ENCODE measurements around the gene UBE2J1. TPM values are rescaled to one million over a fixed set of nuclear protein-coding genes. Genes with fewer than 3 reads are reported as not detected.

Gene UBE2J1
- total RNA-seq, 1 donor from 2014 or later = 13.1 TPM

DNA sequence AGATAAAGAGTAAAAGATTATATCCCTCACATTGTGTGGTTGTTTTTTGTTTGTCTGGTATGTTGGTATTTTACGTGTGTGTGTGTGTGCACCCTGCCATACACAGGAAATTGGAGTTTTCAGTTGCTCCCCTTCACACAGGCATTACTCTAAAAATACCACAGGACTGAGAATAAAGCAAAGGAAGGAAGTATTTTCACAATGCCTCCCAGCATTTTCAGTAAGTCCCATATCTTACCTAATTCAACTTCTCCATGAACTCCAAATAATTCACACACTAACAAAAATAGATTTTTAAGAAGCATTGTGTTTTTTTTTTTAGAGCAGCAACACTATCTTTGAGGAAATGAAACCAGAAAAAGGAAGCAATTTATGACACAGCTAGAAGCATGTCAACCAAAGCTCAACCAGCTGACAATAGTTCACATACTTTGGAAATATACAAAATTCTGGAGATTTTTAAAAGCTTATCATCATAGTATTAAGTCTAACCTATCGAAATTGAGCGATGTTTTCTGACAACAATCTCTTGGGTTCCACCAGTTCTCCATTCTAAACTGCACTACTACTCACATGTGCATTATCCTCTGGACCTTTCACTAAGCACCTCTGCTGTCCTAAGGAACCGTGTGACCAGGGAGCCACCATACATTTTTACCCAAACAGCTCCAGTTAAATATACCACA lies 2.1 kb downstream of the UBE2J1 start:
- Histone ChIP-seq H3K27me3 (ENCODE audit: low read depth) (no peaks in the 10 kb centered on the region), H3K9me3 (replicated peaks) (no peaks in the 10 kb centered on the region), H3K4me1 (peaks cover 69% of the 10 kb centered on the region), H3K4me3 (peak overlapping the region; percentile 96), H3K27ac (replicated peaks) (peak overlapping the region; percentile 99), H3K36me3 (peaks cover 4% of the 10 kb centered on the region)
- TF ChIP-seq, protein P1, sequence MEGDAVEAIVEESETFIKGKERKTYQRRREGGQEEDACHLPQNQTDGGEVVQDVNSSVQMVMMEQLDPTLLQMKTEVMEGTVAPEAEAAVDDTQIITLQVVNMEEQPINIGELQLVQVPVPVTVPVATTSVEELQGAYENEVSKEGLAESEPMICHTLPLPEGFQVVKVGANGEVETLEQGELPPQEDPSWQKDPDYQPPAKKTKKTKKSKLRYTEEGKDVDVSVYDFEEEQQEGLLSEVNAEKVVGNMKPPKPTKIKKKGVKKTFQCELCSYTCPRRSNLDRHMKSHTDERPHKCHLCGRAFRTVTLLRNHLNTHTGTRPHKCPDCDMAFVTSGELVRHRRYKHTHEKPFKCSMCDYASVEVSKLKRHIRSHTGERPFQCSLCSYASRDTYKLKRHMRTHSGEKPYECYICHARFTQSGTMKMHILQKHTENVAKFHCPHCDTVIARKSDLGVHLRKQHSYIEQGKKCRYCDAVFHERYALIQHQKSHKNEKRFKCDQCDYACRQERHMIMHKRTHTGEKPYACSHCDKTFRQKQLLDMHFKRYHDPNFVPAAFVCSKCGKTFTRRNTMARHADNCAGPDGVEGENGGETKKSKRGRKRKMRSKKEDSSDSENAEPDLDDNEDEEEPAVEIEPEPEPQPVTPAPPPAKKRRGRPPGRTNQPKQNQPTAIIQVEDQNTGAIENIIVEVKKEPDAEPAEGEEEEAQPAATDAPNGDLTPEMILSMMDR (IDR thresholded peaks at IDR 0.05; ENCODE audit: borderline replicate concordance) = no peak
- DNase-seq = no peak
- intact Hi-C loops (cut with micrococcal nuclease) = no loop called here

DNA sequence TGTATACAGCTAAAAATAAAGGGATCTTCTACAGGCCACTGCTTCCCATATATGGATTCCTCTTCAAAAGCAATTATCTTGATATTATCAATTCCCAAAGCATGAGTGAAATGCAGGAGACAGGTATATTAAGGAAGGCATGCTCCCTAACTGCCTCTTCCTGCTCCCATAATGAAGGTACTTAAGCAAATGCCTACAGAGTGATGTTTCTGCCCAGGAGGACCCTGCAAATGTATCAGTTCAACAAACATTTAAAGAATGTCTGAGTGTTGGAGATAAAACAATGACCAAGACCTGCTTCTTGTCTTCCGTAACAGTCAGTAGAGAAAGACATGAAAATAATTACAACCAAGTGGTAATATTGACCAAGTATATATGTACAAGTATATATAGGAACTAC lies 4.2 kb downstream of the UBE2J1 start:
- Histone ChIP-seq H3K27ac (replicated peaks) (peak overlapping the region; percentile 99), H3K4me1 (peaks cover 84% of the 10 kb centered on the region), H3K9me3 (replicated peaks) (no peaks in the 10 kb centered on the region), H3K27me3 (ENCODE audit: low read depth) (no peaks in the 10 kb centered on the region), H3K36me3 (peaks cover 4% of the 10 kb centered on the region), H3K4me3 (no peak overlapping the region)
- TF ChIP-seq, protein P1 (IDR thresholded peaks at IDR 0.05; ENCODE audit: borderline replicate concordance) = no peak
- intact Hi-C loops (cut with micrococcal nuclease) = no loop called here
- no peak for DNase-seq

DNA sequence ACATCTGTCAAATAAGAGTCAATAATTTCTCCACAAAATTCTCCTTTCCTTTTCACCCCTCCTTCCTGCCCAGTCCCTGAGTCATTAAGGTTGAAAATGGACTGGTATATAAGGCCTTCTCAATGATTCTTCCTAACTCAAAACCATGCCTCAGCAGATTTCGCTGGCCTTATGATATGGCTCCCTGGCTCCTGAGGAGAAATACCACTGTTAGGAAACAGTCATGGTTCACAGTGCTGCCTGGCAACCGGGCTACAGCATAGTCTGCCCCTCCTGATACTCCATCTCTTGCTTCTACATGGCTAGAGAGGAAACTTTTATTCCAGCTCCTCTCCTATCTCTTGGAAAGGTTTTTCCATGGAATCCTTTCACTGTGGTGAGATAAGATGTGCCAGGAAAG lies 4.7 kb downstream of the UBE2J1 start:
- Histone ChIP-seq H3K36me3 (peaks cover 4% of the 10 kb centered on the region), H3K4me1 (peaks cover 84% of the 10 kb centered on the region), H3K9me3 (replicated peaks) (no peaks in the 10 kb centered on the region), H3K4me3 (no peak overlapping the region), H3K27ac (replicated peaks) (peak overlapping the region; percentile 99), H3K27me3 (ENCODE audit: low read depth) (no peaks in the 10 kb centered on the region)
- intact Hi-C loops (cut with micrococcal nuclease) = no loop called here
- TF ChIP-seq, protein P1 (IDR thresholded peaks at IDR 0.05; ENCODE audit: borderline replicate concordance) = no peak
- DNase-seq = peak; percentile 22

DNA sequence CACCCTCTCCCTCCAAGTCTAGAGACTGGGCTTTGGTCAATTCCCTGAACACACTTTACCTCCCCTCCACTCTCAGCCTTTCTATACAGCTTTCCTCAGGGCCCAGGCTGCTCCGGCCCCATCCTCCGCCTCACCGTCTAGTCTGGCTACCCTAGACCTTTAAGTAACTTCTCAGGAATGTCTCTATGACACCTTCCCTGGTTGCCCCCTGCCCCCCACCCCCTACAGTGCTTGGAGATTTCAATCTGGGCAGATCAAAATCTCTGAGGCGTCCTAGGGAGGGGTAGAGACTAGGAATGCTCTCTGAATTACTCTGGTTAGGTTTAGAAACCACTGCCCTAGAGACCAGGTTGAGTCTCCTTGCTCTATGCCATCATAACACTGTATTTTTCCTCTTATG lies 6.1 kb downstream of the UBE2J1 start:
- intact Hi-C loops (cut with micrococcal nuclease) = no loop called here
- no peak overlapping the region for H3K4me3 ChIP-seq
- TF ChIP-seq, protein P1 (IDR thresholded peaks at IDR 0.05; ENCODE audit: borderline replicate concordance) = no peak
- peaks cover 73% of the 10 kb centered on the region for H3K4me1 ChIP-seq
- peaks cover 16% of the 10 kb centered on the region for H3K36me3 ChIP-seq
- no peaks in the 10 kb centered on the region for H3K27me3 ChIP-seq (ENCODE audit: low read depth)
- no peak overlapping the region for H3K27ac ChIP-seq (replicated peaks)
- no peaks in the 10 kb centered on the region for H3K9me3 ChIP-seq (replicated peaks)
- DNase-seq = no peak

DNA sequence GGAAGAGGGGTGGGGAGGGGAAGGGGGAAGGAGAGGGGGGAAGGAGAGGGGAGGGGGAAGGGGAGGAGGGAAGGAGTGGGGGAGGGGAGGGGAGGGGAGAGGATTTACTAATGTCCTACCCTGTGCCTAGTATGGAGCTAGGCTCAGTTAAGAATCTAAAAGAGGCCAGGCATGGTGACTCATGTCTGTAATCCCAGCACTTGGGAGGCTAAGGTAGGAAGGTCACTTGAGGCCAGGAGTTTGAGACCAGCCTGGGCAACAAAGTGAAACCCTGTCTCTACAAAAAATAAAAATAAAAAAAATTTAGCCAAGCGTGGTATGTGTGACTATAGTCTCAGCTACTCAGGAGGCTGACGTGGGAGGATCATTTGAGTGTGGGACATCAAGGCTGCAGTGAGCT lies 13.0 kb downstream of the UBE2J1 start:
- Histone ChIP-seq H3K9me3 (replicated peaks) (no peaks in the 10 kb centered on the region), H3K4me1 (peaks cover 16% of the 10 kb centered on the region), H3K27ac (replicated peaks) (no peak overlapping the region), H3K4me3 (no peak overlapping the region), H3K27me3 (ENCODE audit: low read depth) (no peaks in the 10 kb centered on the region), H3K36me3 (peaks cover 69% of the 10 kb centered on the region)
- TF ChIP-seq, protein P1 (IDR thresholded peaks at IDR 0.05; ENCODE audit: borderline replicate concordance) = no peak
- DNase-seq = no peak
- intact Hi-C loops (cut with micrococcal nuclease) = no loop called here

All from left ventricle myocardium inferior (tissue), 1 donor.